Immature natural killer cell (primary cell): Measurements from ENCODE around the gene PCSK6. TPM values are rescaled to one million over a fixed set of nuclear protein-coding genes. Genes with fewer than 3 reads are reported as not detected.

Source experiments
- DNase-seq, 3 donors: peaks; one replicate each; pipeline ENCODE4 v3.0.0; 2022; ENCODE audit warnings: mixed read lengths in 1 of 3
- H3K27ac Mint-ChIP-seq, 6 donors: one replicate each; pipeline ENCODE4 v1.8.0; 2020; ENCODE audit warnings: mixed read lengths in 6 of 6, mild to moderate bottlenecking in 5 of 6, inconsistent platforms in 4 of 6, moderate library complexity in 3 of 6
- H3K27me3 Mint-ChIP-seq, 3 donors: one replicate each; pipeline ENCODE4 v1.8.0; 2020 to 2021; ENCODE audit warnings: low read depth in 3 of 3, mild to moderate bottlenecking in 3 of 3, mixed read lengths in 3 of 3, moderate library complexity in 3 of 3, inconsistent platforms in 1 of 3
- H3K36me3 Mint-ChIP-seq, 3 donors: one replicate each; pipeline ENCODE4 v1.8.0; 2020; ENCODE audit warnings: mixed read lengths in 3 of 3, inconsistent platforms in 2 of 3, mild to moderate bottlenecking in 2 of 3
- H3K4me1 Mint-ChIP-seq, 2 donors: one replicate each; pipeline ENCODE4 v1.8.0; 2020; ENCODE audit warnings: inconsistent platforms in 2 of 2, mild to moderate bottlenecking in 2 of 2, mixed read lengths in 2 of 2, moderate library complexity in 1 of 2
- H3K4me3 Mint-ChIP-seq, 5 donors: one replicate each; pipeline ENCODE4 v1.8.0; 2020; ENCODE audit warnings: mild to moderate bottlenecking in 5 of 5, mixed read lengths in 5 of 5, inconsistent platforms in 3 of 5, moderate library complexity in 3 of 5
- H3K9me3 Mint-ChIP-seq, 6 donors: one replicate each; pipeline ENCODE4 v1.8.0; 2020; ENCODE audit warnings: mild to moderate bottlenecking in 6 of 6, mixed read lengths in 6 of 6, inconsistent platforms in 4 of 6, moderate library complexity in 3 of 6
- polyA plus RNA-seq, 3 donors: library from polyadenylated mRNA; unstranded; fragments of 300-500 nt; fragmentation: Illumina TruSeq; gene quantifications; one replicate each; pipeline ENCODE4 v1.2.3, GENCODE V29; 2021

The PCSK6 gene
- polyA plus RNA-seq, 3 donors from 2014 or later: 1.7 to 3.0 TPM; not detected in 1

DNA sequence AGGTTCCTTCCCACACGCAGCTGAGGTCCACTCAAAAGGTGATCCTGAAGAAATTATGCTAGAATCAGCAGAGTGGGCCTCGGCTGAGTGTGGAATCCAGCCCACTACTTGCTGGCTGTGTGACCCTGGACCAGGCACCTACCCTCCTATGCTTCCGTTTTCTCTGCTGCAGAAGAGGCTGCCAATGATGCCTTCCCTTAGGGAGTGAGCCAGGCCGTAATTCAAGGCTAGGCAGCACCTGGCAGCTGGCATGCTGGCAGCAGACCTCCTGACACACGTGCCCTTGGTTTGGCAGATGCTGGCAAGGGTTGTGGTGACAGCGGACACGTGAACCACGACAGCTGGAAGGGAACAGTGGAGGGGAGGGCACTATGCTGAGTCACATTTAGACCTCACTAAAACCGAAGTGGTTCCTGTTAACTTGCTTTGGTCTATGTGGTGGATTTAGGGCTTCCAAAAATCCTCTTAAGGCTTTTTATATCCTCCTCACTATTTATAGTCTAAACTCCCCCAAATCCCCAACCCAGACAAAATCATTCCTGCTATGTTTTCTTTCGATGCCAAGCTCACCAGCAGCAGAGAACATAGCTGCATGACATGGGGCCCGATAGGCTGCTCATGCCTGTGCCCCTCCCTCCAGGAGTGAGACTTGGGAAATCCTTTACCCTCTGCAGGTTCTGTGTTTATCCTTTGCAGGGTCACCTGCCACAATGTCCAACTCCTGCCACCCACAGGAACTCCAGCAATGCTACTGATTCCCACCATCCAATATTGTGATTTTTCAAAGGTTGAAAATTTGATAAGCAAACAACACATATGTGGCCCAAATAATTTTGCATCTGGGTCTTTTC, 10.6 kb upstream of the PCSK6 start:
- Mint-ChIP-seq H3K36me3 (no peaks in the 10 kb centered on the region), H3K27me3 (peaks cover 7 to 15% (median 14%) of the 10 kb centered on the region in 3 donors), H3K27ac (no peak overlapping the region), H3K4me1 (peaks cover 5 to 43% of the 10 kb centered on the region in 2 donors), H3K4me3 (no peak overlapping the region), H3K9me3 (no peaks in the 10 kb centered on the region)
- DNase-seq: no peak

DNA sequence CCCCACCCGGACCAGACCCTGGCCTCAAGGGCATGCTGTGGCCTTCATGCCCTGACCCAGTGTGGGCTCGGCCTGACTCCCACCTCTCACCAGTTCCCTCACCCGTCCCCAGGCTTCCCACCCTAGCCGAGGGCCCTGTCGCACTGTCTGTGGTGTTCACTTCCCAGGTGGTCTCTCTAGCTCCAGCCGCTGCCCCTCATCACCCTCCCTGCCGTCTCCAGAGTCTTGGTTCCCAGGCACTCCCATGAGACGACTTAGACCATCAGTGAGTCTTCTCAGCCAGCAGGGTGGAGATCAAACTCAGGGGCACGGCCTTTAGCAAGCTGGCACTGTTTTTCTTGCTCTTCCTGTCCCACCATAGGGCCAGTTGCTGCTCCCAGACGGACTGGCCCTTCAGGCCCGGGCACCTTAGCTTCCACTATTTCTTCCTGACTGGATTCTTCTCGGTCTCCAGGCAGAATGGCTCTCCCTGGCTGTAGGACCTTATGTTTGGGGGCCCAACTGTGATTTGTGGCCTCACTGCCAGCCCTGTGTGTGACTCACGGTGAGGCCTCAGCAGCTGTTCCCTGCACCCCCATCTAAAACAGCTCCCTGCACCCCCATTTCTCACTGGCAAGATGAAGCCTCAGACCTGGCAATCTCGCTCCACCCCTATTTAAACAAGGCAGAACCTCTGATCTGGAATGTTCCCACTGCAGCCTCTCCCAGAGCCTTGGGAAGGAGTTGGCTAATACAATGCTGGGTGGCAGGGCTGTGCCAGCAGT, 9.4 kb upstream of the PCSK6 start:
- H3K4me1 Mint-ChIP-seq: peaks cover 5 to 45% of the 10 kb centered on the region in 2 donors
- peak overlapping the region in 1 of 6 donors; percentile 14 for H3K27ac Mint-ChIP-seq
- H3K36me3 Mint-ChIP-seq: no peaks in the 10 kb centered on the region
- no peak for DNase-seq
- no peak overlapping the region for H3K4me3 Mint-ChIP-seq
- H3K27me3 Mint-ChIP-seq: peaks cover 12 to 23% (median 17%) of the 10 kb centered on the region in 3 donors
- H3K9me3 Mint-ChIP-seq: no peaks in the 10 kb centered on the region

GRCh38 chr15:101498076-101498716, 8.7 kb upstream of the PCSK6 start:
- no peak for DNase-seq
- H3K27ac Mint-ChIP-seq: no peak overlapping the region

DNA sequence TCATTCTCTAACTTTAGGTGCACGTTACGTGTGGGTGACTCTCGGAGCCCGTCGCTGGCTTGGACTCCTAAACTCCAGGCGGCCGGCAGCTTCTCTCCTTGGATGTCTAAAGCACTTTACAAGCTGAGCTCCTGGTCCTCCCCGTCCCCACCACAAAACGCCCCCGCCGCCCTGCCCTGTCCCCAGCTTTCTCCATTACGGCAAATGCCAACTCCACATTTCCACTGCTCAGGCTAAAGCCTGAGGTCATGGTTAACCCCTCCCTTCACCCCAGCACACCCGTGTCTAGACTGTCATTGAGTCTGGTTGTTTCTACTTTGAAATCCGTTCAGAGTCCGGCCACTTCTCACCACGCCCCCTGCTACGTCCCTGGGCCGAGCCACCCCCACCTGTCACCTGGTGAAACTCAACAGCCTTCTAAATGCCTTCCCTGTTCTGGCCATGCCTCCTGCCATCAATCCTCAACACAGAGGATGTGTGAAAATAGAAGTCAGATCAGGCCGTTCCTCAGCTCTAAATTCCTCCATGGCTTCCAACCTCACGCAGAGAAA, 8.1 kb upstream of the PCSK6 start:
- H3K36me3 Mint-ChIP-seq: no peaks in the 10 kb centered on the region
- no peaks in the 10 kb centered on the region for H3K9me3 Mint-ChIP-seq
- no peak for DNase-seq
- peaks cover 5 to 45% of the 10 kb centered on the region in 2 donors for H3K4me1 Mint-ChIP-seq
- H3K4me3 Mint-ChIP-seq: peak overlapping the region in 1 of 5 donors; percentile 55
- no peak overlapping the region for H3K27ac Mint-ChIP-seq
- H3K27me3 Mint-ChIP-seq: peaks cover 14 to 23% (median 20%) of the 10 kb centered on the region in 3 donors

More at GRCh38 chr15:101498076-101498716, 8.7 kb upstream of the PCSK6 start:
- Mint-ChIP-seq H3K9me3 (no peaks in the 10 kb centered on the region), H3K4me3 (no peak overlapping the region), H3K4me1 (peaks cover 5 to 45% of the 10 kb centered on the region in 2 donors), H3K36me3 (no peaks in the 10 kb centered on the region), H3K27me3 (peaks cover 14 to 23% (median 20%) of the 10 kb centered on the region in 3 donors)

- H3K27me3 Mint-ChIP-seq: peaks cover 14 to 23% (median 20%) of the 10 kb centered on the region in 3 donors
- H3K9me3 Mint-ChIP-seq: no peaks in the 10 kb centered on the region
- H3K4me3 Mint-ChIP-seq: peak overlapping the region in 1 of 5 donors; percentile 55
- H3K27ac Mint-ChIP-seq: peak overlapping the region in 1 of 6 donors; percentile 28
- H3K4me1 Mint-ChIP-seq: peaks cover 5 to 45% of the 10 kb centered on the region in 2 donors
- no peak for DNase-seq
- no peaks in the 10 kb centered on the region for H3K36me3 Mint-ChIP-seq
Observed at GRCh38 chr15:101497017-101497416, 7.5 kb upstream of the PCSK6 start.

DNA sequence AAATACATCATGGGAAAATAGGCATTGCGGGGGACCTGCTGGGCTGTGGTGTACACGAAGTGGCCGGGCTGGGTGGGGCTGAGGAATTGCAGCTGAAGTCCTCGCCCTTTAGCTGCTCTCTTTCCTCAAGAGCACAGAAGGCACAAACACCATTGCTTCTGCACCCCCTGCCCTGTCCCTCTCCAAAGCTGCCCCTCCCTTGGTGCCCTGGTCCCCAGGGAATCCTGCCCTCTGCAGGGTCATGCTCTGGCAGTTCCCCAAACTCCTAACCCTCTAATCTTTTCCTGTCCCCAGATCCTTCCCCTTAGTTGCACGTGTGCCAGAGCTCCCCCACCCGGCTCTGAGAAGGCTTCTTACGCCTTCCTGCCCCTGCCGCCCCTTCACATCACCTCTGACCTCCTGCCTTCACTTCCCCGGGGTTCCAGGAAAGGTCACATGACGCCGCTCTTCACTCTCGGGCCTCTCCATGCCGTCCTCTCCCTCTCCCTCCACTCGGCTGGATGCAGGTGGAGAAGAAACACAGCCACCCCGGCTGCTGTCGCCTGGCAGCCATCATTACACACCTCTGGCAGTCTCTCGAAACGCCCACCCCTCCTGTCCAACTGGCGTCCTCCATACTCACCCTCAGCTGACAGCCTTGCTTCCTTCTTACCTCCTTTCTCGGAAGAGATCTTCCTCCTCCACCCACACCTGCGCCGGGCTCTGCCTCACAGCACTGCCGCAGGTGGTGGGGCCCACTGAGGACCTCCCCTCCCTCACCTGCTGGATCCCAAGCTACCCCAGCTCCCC, 6.9 kb upstream of the PCSK6 start:
- no peak for DNase-seq
- no peaks in the 10 kb centered on the region for H3K36me3 Mint-ChIP-seq
- peaks cover 3 to 40% of the 10 kb centered on the region in 2 donors for H3K4me1 Mint-ChIP-seq
- H3K27ac Mint-ChIP-seq: no peak overlapping the region
- H3K27me3 Mint-ChIP-seq: peaks cover 14 to 21% (median 20%) of the 10 kb centered on the region in 3 donors
- H3K9me3 Mint-ChIP-seq: no peaks in the 10 kb centered on the region
- peak overlapping the region in 2 of 5 donors; percentile 31 to 55 for H3K4me3 Mint-ChIP-seq

- Mint-ChIP-seq H3K27ac (no peak overlapping the region), H3K36me3 (no peaks in the 10 kb centered on the region), H3K4me1 (peaks cover 0 to 32% of the 10 kb centered on the region in 2 donors), H3K27me3 (peaks cover 14 to 21% (median 20%) of the 10 kb centered on the region in 3 donors), H3K9me3 (no peaks in the 10 kb centered on the region), H3K4me3 (peak overlapping the region in 2 of 5 donors; percentile 31 to 55)
- DNase-seq: no peak
Observed at GRCh38 chr15:101495334-101496197, 6.1 kb upstream of the PCSK6 start.

DNA sequence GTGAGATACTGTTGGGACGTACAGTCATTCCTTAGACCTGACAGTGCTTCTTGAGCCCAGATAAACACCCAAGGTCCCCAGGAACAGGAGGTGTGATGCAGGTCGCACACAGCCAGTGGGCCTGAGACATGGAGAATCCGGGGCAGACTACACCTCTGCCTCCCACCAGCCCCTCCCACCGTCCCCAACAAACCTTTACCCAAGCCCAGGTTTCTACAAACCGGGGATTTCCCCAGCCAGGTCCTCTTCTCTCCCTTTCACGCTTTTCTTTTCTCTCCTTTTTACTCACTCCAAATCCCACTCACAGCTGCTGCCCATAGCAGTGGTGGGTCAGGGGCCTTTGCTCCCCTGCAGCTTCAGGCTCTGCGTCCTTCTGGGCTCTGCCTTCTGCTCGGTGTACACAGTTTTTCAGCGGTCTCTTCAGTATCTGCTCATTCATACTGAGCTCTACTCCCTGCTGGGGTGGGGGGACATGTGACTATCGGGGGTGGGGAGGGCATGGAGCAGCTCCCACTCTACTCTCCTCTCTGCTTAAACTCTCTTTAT, 4.8 kb upstream of the PCSK6 start:
- Mint-ChIP-seq H3K9me3 (no peaks in the 10 kb centered on the region), H3K27ac (peak overlapping the region in 1 of 6 donors; percentile 21), H3K4me3 (no peak overlapping the region), H3K36me3 (no peaks in the 10 kb centered on the region), H3K27me3 (peaks cover 14 to 21% (median 19%) of the 10 kb centered on the region in 3 donors), H3K4me1 (peaks cover 2 to 25% of the 10 kb centered on the region in 2 donors)
- DNase-seq: no peak

DNA sequence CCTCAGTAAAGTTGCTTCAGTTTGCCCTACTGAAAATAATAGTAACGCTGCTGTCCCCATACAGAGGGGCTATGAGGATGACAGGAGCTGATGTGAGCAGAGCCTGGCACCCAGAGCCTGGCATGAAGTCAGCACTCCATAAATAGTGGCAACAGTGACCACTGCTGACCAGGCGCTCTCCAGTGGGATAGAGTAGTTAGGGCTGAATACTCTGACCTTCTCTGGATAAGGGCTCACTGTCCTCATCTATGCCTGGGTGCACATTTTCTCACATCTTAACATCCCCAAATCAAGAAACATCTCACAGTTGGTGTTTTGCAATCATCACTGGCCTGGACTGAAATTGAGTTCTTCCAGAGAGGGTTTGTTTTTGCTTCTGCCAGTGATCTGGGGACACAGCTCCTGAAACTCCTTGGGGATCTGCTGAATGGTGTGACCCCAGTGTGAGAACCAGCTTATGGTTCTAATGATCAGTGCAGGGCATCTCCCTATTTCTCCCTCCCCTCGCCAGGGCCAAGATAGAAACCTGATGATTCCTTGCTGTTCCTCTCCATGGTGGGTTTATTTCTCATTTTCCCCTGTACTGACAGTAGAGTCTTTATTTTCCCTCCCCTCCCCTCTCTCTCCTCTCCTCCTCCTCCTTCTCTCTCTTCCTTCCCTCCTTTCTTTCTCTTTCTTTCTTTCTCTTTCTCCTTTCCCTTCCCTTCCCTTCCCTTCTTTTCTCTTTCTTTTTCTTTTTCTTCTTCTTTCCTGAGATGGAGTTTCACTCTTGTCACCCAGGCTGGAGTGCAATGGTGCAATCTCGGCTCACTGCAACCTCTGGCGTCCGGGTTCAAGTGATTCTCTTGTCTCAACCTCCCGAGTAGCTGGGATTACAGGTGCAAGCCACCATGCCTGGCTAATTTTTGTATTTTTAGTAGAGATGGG, 3.5 kb upstream of the PCSK6 start:
- Mint-ChIP-seq H3K27me3 (peaks cover 13 to 21% (median 20%) of the 10 kb centered on the region in 3 donors), H3K4me3 (no peak overlapping the region), H3K27ac (no peak overlapping the region), H3K36me3 (no peaks in the 10 kb centered on the region), H3K9me3 (no peaks in the 10 kb centered on the region), H3K4me1 (peaks cover 2 to 25% of the 10 kb centered on the region in 2 donors)
- DNase-seq: no peak

- H3K27ac Mint-ChIP-seq: no peak overlapping the region
- H3K36me3 Mint-ChIP-seq: no peaks in the 10 kb centered on the region
- DNase-seq: no peak
- peaks cover 15 to 27% (median 23%) of the 10 kb centered on the region in 3 donors for H3K27me3 Mint-ChIP-seq
- no peak overlapping the region for H3K4me3 Mint-ChIP-seq
- H3K9me3 Mint-ChIP-seq: peaks cover 0 to 2% (median 0%) of the 10 kb centered on the region in 6 donors
- peaks cover 2 to 21% of the 10 kb centered on the region in 2 donors for H3K4me1 Mint-ChIP-seq
Observed at GRCh38 chr15:101491734-101492640, 2.5 kb upstream of the PCSK6 start.
